ENCODE measurements around the gene PRDM15. TPM values are rescaled to one million over a fixed set of nuclear protein-coding genes. Genes with fewer than 3 reads are reported as not detected.

PRDM15 gene
- total RNA-seq, 8 experiments from 2014 or later: 2.9 to 9.9 (median 4.7) TPM

GRCh38 chr21:41820384-41821080 is 58.6 kb downstream of the PRDM15 start:
- in situ Hi-C loops (cut with MboI; ENCODE audit: low pct_unique_long_range_greater_than_20kb in 2 of 9, low sequenced_read_pairs in 9 of 9, unreplicated experiment in 9 of 9): loop anchor here in 1 of 9 experiments (10.0 to 25.0 kb wide), 3 partner anchors 92 to 294 kb away; no protein-coding TSS in a partner anchor
- Histone ChIP-seq H3K4me1 (replicated peaks in 1 of 2) (no peaks in the 10 kb centered on the region), H3K27ac (no peak overlapping the region), H3K4me3 (no peak overlapping the region)
- WGBS, 10 experiments: 81 to 100% (median 93%) methylated on average over 1 to 8 of the region's 19 CpGs; no CpG with 5 or more reads in 5 of the 10 experiments
- no peak for ATAC-seq (replicated peaks in 6 of 8)

- in situ Hi-C loops (cut with MboI; ENCODE audit: low pct_unique_long_range_greater_than_20kb in 2 of 9, low sequenced_read_pairs in 9 of 9, unreplicated experiment in 9 of 9): loop anchor here in 1 of 9 experiments (10.0 to 25.0 kb wide), 3 partner anchors 92 to 295 kb away; no protein-coding TSS in a partner anchor
- no peak overlapping the region for H3K27ac ChIP-seq
- H3K4me3 ChIP-seq: no peak overlapping the region
- H3K4me1 ChIP-seq (replicated peaks in 1 of 2): no peaks in the 10 kb centered on the region
- ATAC-seq (replicated peaks in 6 of 8): no peak
- WGBS, 10 experiments: 87 to 100% methylated on average over 3 to 5 of the region's 19 CpGs; no CpG with 5 or more reads in 8 of the 10 experiments
Observed at GRCh38 chr21:41819856-41820281, 59.3 kb downstream of the PRDM15 start.

GRCh38 chr21:41819236-41819855 is 59.8 kb downstream of the PRDM15 start:
- Histone ChIP-seq H3K27ac (no peak overlapping the region), H3K4me1 (replicated peaks in 1 of 2) (no peaks in the 10 kb centered on the region), H3K4me3 (no peak overlapping the region)
- in situ Hi-C loops (cut with MboI; ENCODE audit: low pct_unique_long_range_greater_than_20kb in 2 of 9, low sequenced_read_pairs in 9 of 9, unreplicated experiment in 9 of 9): loop anchor here in 1 of 9 experiments (25.0 kb wide), 2 partner anchors 93 to 207 kb away; no protein-coding TSS in a partner anchor
- no peak for ATAC-seq (replicated peaks in 6 of 8)
- WGBS, 10 experiments: 100% methylated on average over 1 to 2 of the region's 26 CpGs; no CpG with 5 or more reads in 8 of the 10 experiments

GRCh38 chr21:41817877-41818855 is 61.0 kb downstream of the PRDM15 start:
- in situ Hi-C loops (cut with MboI; ENCODE audit: low pct_unique_long_range_greater_than_20kb in 2 of 9, low sequenced_read_pairs in 9 of 9, unreplicated experiment in 9 of 9): loop anchor here in 1 of 9 experiments (25.0 kb wide), 2 partner anchors 94 to 206 kb away; no protein-coding TSS in a partner anchor
- no peaks in the 10 kb centered on the region for H3K4me1 ChIP-seq (replicated peaks in 1 of 2)

GRCh38 chr21:41817228-41817627 is 61.9 kb downstream of the PRDM15 start:
- no peaks in the 10 kb centered on the region for H3K4me1 ChIP-seq (replicated peaks in 1 of 2)
- H3K4me3 ChIP-seq: no peak overlapping the region
- 0 to 22% (median 2%) methylated on average over 1 to 3 of the region's 3 CpGs for WGBS, 10 experiments
- ATAC-seq (replicated peaks in 6 of 8): peak; percentile 74 to 93 (median 84)
- in situ Hi-C loops (cut with MboI; ENCODE audit: low pct_unique_long_range_greater_than_20kb in 2 of 9, low sequenced_read_pairs in 9 of 9, unreplicated experiment in 9 of 9): loop anchor here in 1 of 9 experiments (25.0 kb wide), 2 partner anchors 95 to 205 kb away; no protein-coding TSS in a partner anchor
- H3K27ac ChIP-seq: no peak overlapping the region

More at GRCh38 chr21:41817877-41818855, 61.0 kb downstream of the PRDM15 start:
- Histone ChIP-seq H3K4me3 (no peak overlapping the region), H3K27ac (no peak overlapping the region)
- ATAC-seq (replicated peaks in 6 of 8): no peak
- 0 to 100% (median 86%) methylated on average over 1 to 16 of the region's 24 CpGs; no CpG with 5 or more reads in 1 of the 10 experiments for WGBS, 10 experiments

- in situ Hi-C loops (cut with MboI; ENCODE audit: low pct_unique_long_range_greater_than_20kb in 2 of 9, low sequenced_read_pairs in 9 of 9, unreplicated experiment in 9 of 9): loop anchor here in 1 of 9 experiments (25.0 kb wide), 2 partner anchors 96 to 204 kb away; no protein-coding TSS in a partner anchor
- ATAC-seq (replicated peaks in 6 of 8): peak; percentile 76 to 94 (median 79)
- Histone ChIP-seq H3K4me3 (no peak overlapping the region), H3K4me1 (replicated peaks in 1 of 2) (no peaks in the 10 kb centered on the region), H3K27ac (no peak overlapping the region)
- WGBS, 10 experiments: 0 to 82% (median 30%) methylated on average over 1 to 4 of the region's 12 CpGs; no CpG with 5 or more reads in 2 of the 10 experiments
Observed at GRCh38 chr21:41816583-41817165, 62.5 kb downstream of the PRDM15 start.

- H3K4me1 ChIP-seq (replicated peaks in 1 of 2): no peaks in the 10 kb centered on the region
- no peak overlapping the region for H3K4me3 ChIP-seq
- no peak overlapping the region for H3K27ac ChIP-seq
- in situ Hi-C loops (cut with MboI; ENCODE audit: low pct_unique_long_range_greater_than_20kb in 2 of 9, low sequenced_read_pairs in 9 of 9, unreplicated experiment in 9 of 9): loop anchor here in 1 of 9 experiments (25.0 kb wide), 2 partner anchors 96 to 204 kb away; no protein-coding TSS in a partner anchor
- peak in 5 of 8 experiments; percentile 9 to 42 (median 23) for ATAC-seq (replicated peaks in 6 of 8)
- WGBS, 10 experiments: 82 to 100% (median 91%) methylated on average over 2 to 12 of the region's 50 CpGs; no CpG with 5 or more reads in 4 of the 10 experiments
Observed at GRCh38 chr21:41815652-41816582, 63.2 kb downstream of the PRDM15 start.

- H3K27ac ChIP-seq: no peak overlapping the region
- in situ Hi-C loops (cut with MboI; ENCODE audit: low pct_unique_long_range_greater_than_20kb in 2 of 9, low sequenced_read_pairs in 9 of 9, unreplicated experiment in 9 of 9): loop anchor here in 1 of 9 experiments (25.0 kb wide), 2 partner anchors 99 to 201 kb away; no protein-coding TSS in a partner anchor
Observed at GRCh38 chr21:41813226-41813625, 65.9 kb downstream of the PRDM15 start.

GRCh38 chr21:41812679-41813078 is 66.5 kb downstream of the PRDM15 start:
- Histone ChIP-seq H3K27ac (no peak overlapping the region), H3K4me1 (replicated peaks in 1 of 2) (no peaks in the 10 kb centered on the region), H3K4me3 (no peak overlapping the region)
- in situ Hi-C loops (cut with MboI; ENCODE audit: low pct_unique_long_range_greater_than_20kb in 2 of 9, low sequenced_read_pairs in 9 of 9, unreplicated experiment in 9 of 9): loop anchor here in 1 of 9 experiments (25.0 kb wide), 2 partner anchors 100 to 200 kb away; no protein-coding TSS in a partner anchor
- WGBS, 10 experiments: 75 to 100% (median 87%) methylated on average over 2 to 5 of the region's 13 CpGs; no CpG with 5 or more reads in 6 of the 10 experiments
- no peak for ATAC-seq (replicated peaks in 6 of 8)

More at GRCh38 chr21:41813226-41813625, 65.9 kb downstream of the PRDM15 start:
- Histone ChIP-seq H3K4me3 (no peak overlapping the region), H3K4me1 (replicated peaks in 1 of 2) (no peaks in the 10 kb centered on the region)
- 57 to 96% (median 93%) methylated on average over 2 to 5 of the region's 11 CpGs; no CpG with 5 or more reads in 5 of the 10 experiments for WGBS, 10 experiments
- no peak for ATAC-seq (replicated peaks in 6 of 8)

- in situ Hi-C loops (cut with MboI; ENCODE audit: low pct_unique_long_range_greater_than_20kb in 2 of 9, low sequenced_read_pairs in 9 of 9, unreplicated experiment in 9 of 9): loop anchor here in 1 of 9 experiments (25.0 kb wide), 2 partner anchors 102 to 198 kb away; no protein-coding TSS in a partner anchor
- Histone ChIP-seq H3K4me3 (no peak overlapping the region), H3K4me1 (replicated peaks in 1 of 2) (no peaks in the 10 kb centered on the region), H3K27ac (no peak overlapping the region)
- 89 to 100% (median 100%) methylated on average over 1 to 7 of the region's 13 CpGs; no CpG with 5 or more reads in 1 of the 10 experiments for WGBS, 10 experiments
- ATAC-seq (replicated peaks in 6 of 8): no peak
Observed at GRCh38 chr21:41810597-41810932, 68.6 kb downstream of the PRDM15 start.

Data from motor neuron (in vitro differentiated cells).